ENCODE results near the gene HSPA12B. TPM values are rescaled to one million over a fixed set of nuclear protein-coding genes. Genes with fewer than 3 reads are reported as not detected.

HSPA12B gene
- total and polyA plus RNA-seq, 2 of the 8 experiments (the other 6 are each of a cell fraction or from before 2014, with no cell fraction given) = 2.2 to 4.3 TPM

DNA sequence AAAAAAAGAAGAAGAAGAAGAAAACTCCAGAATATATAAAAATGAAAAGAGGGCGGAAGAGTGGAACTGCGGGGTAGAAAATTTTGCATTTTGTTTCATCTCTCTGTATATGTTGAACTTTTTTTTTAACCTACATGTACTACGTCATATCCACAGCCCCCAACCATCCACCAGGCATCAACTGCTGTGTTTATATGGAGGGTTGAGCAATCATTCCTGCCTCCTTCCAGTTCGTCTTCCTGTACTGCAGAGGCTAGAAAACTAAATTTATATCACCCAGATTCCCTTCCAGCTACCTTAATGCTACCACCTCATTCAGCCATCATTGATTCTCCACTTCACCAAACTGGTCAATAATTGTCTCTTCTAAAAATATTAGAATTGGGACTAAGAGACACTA is 10.6 kb upstream of the HSPA12B start (continued):
- no peak for TF ChIP-seq SIX5 (IDR thresholded peaks at IDR 0.05; ENCODE audit: low read depth, low read length)
- TF ChIP-seq NANOG (IDR thresholded peaks at IDR 0.05; ENCODE audit: insufficient read depth, low read depth, low read length, poor library complexity, severe bottlenecking) = no peak
- no peak for TF ChIP-seq SP2 (IDR thresholded peaks at IDR 0.05; ENCODE audit: low read length)
- TF ChIP-seq CBX8 (IDR thresholded peaks at IDR 0.05; ENCODE audit: borderline replicate concordance, low read depth, low read length) = no peak
- TF ChIP-seq RFX5 (IDR thresholded peaks at IDR 0.05; ENCODE audit: borderline replicate concordance, low read depth, low read length) = no peak
- no peak for TF ChIP-seq JUND (IDR thresholded peaks at IDR 0.05; ENCODE audit: low read length)

All from H1 (cell line).